ENCODE results near the gene KBTBD13. TPM values are rescaled to one million over a fixed set of nuclear protein-coding genes. Genes with fewer than 3 reads are reported as not detected.

KBTBD13 gene
- total RNA-seq, 1 donor from 2014 or later = not detected

DNA sequence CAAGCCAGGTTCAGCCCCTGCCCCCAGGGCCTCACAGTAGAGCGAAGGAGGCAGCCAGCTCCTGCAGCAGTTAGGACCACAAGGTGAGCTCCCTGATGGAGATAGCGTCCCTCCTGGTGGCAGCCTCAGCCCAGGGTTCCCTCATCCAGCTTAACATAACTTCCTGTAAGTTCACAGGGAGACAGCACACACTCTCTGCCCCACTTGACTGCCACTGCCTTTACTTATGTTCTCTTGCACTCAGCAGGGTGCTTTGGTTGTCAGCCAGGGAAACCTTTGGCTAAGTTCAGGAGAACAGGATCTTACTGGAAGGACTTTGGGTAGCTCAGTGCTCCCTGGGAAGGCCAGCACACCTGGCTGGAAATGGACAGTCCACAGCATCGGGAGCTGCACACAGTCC is 10.9 kb downstream of the KBTBD13 start:
- no peak overlapping the region for H3K4me2 ChIP-seq
- no peak for DNase-seq (ENCODE audit: low spot score)
- Mint-ChIP-seq H3K4me3 (no peak overlapping the region), H3K36me3 (no peaks in the 10 kb centered on the region), H3K4me1 (peaks cover 57% of the 10 kb centered on the region), H3K27me3 (ENCODE audit: insufficient read depth, low read depth) (peaks cover 13% of the 10 kb centered on the region), H3K27ac (peak overlapping the region; percentile 69), H3K9me3 (no peaks in the 10 kb centered on the region)
- peaks cover 39% of the 10 kb centered on the region for H3K27me3 ChIP-seq
- H3K9me3 ChIP-seq (ENCODE audit: low read depth) = no peaks in the 10 kb centered on the region
- no peaks in the 10 kb centered on the region for H3K36me3 ChIP-seq
- no peak overlapping the region for H3K27ac ChIP-seq
- peaks cover 52% of the 10 kb centered on the region for H3K4me1 ChIP-seq
- H4K20me1 ChIP-seq (ENCODE audit: low read depth) = peaks cover 31% of the 10 kb centered on the region
- no peak overlapping the region for H2AFZ ChIP-seq (replicated peaks)
- H3K9ac ChIP-seq = no peak overlapping the region
- H3F3A ChIP-seq (ENCODE audit: low read depth) = peaks cover 38% of the 10 kb centered on the region
- TF ChIP-seq, protein P1, sequence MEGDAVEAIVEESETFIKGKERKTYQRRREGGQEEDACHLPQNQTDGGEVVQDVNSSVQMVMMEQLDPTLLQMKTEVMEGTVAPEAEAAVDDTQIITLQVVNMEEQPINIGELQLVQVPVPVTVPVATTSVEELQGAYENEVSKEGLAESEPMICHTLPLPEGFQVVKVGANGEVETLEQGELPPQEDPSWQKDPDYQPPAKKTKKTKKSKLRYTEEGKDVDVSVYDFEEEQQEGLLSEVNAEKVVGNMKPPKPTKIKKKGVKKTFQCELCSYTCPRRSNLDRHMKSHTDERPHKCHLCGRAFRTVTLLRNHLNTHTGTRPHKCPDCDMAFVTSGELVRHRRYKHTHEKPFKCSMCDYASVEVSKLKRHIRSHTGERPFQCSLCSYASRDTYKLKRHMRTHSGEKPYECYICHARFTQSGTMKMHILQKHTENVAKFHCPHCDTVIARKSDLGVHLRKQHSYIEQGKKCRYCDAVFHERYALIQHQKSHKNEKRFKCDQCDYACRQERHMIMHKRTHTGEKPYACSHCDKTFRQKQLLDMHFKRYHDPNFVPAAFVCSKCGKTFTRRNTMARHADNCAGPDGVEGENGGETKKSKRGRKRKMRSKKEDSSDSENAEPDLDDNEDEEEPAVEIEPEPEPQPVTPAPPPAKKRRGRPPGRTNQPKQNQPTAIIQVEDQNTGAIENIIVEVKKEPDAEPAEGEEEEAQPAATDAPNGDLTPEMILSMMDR (IDR thresholded peaks at IDR 0.05) = no peak
- TF ChIP-seq EZH2phosphoT487 (IDR thresholded peaks at IDR 0.05) (no peak), EZH2 (IDR thresholded peaks at IDR 0.05) (no peak)
- no peak overlapping the region for H3K4me3 ChIP-seq
- H3K79me2 ChIP-seq (ENCODE audit: low read depth) = no peaks in the 10 kb centered on the region

DNA sequence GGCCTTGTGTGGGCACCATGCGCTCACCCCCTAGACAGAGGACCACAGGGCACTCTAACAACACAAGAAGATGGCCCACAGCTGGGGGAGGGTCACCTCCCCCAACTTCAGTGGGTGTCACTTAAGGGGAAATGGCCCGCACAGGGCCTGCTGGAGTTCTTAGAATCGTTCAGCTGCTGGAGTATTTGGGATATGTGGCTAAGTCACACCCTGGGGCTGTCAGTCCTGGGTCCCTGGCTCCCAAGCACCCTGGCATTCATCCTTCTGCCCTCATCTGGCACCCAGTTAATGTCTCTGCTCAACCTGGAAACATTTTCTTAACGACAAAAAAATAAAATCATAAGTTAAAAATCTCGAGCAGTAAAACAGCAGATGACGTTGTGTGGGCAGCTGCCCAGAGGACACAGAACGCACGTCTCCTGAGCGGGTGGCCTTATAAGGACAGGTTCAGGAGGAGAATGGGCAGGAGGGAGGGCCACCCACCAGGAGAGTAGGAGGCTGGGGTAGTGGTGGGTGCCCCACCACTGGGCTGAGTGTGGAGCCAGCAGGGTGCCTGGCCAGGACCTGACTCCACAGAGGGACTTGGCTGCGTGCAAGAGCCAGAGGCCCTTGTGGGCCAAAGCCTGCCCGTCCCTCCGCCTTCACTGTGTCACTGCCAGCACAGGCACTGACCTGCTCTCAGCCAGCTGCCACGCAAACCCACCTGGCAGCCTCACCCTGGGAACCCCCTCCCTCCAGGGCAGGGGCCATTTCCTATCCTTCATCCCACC is 11.5 kb downstream of the KBTBD13 start:
- TF ChIP-seq, protein P1 (IDR thresholded peaks at IDR 0.05) = no peak
- TF ChIP-seq EZH2phosphoT487 (IDR thresholded peaks at IDR 0.05) = no peak
- no peak for TF ChIP-seq EZH2 (IDR thresholded peaks at IDR 0.05)
- no peaks in the 10 kb centered on the region for H3K9me3 Mint-ChIP-seq
- Histone ChIP-seq H3K79me2 (ENCODE audit: low read depth) (no peaks in the 10 kb centered on the region), H3K9me3 (ENCODE audit: low read depth) (no peaks in the 10 kb centered on the region), H3F3A (ENCODE audit: low read depth) (peaks cover 32% of the 10 kb centered on the region), H3K4me2 (peak overlapping the region; percentile 34), H3K9ac (no peak overlapping the region), H3K4me3 (no peak overlapping the region), H2AFZ (replicated peaks) (no peak overlapping the region), H3K4me1 (peaks cover 45% of the 10 kb centered on the region), H4K20me1 (ENCODE audit: low read depth) (peaks cover 24% of the 10 kb centered on the region), H3K27me3 (peaks cover 34% of the 10 kb centered on the region), H3K36me3 (no peaks in the 10 kb centered on the region), H3K27ac (no peak overlapping the region)
- H3K4me3 Mint-ChIP-seq = no peak overlapping the region
- peaks cover 11% of the 10 kb centered on the region for H3K27me3 Mint-ChIP-seq (ENCODE audit: insufficient read depth, low read depth)
- H3K4me1 Mint-ChIP-seq = peaks cover 50% of the 10 kb centered on the region
- H3K27ac Mint-ChIP-seq = no peak overlapping the region
- H3K36me3 Mint-ChIP-seq = no peaks in the 10 kb centered on the region
- no peak for DNase-seq (ENCODE audit: low spot score)

DNA sequence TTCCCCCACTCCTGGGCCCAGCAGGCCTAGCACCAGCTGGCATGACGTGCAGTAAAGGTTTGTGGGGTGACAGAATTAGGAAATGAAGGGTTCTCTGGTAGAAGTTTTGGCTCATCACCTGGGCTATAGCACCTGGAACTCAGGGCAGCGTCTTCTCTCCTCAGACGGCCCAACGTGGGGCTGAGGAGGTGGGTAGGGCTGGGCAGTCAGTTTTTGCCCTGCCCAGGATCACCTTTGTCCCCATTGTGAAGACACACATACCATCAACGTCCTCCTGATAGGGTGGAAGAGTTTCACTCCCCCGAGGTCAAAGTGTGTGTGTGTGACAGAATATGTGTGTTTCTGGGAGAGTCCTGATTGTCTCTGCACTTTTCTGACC is 12.1 kb downstream of the KBTBD13 start:
- Histone ChIP-seq H2AFZ (replicated peaks) (no peak overlapping the region), H3K27ac (no peak overlapping the region), H3K9ac (no peak overlapping the region), H3K9me3 (ENCODE audit: low read depth) (no peaks in the 10 kb centered on the region), H3F3A (ENCODE audit: low read depth) (peaks cover 26% of the 10 kb centered on the region), H4K20me1 (ENCODE audit: low read depth) (peaks cover 19% of the 10 kb centered on the region), H3K36me3 (no peaks in the 10 kb centered on the region), H3K27me3 (peaks cover 34% of the 10 kb centered on the region), H3K4me1 (peaks cover 40% of the 10 kb centered on the region), H3K79me2 (ENCODE audit: low read depth) (no peaks in the 10 kb centered on the region), H3K4me3 (no peak overlapping the region), H3K4me2 (peak overlapping the region; percentile 34)
- Mint-ChIP-seq H3K27ac (no peak overlapping the region), H3K4me1 (peaks cover 45% of the 10 kb centered on the region), H3K9me3 (no peaks in the 10 kb centered on the region), H3K36me3 (no peaks in the 10 kb centered on the region), H3K4me3 (no peak overlapping the region), H3K27me3 (ENCODE audit: insufficient read depth, low read depth) (peaks cover 11% of the 10 kb centered on the region)
- TF ChIP-seq EZH2 (IDR thresholded peaks at IDR 0.05) = no peak
- TF ChIP-seq, protein P1 (IDR thresholded peaks at IDR 0.05) = no peak
- TF ChIP-seq EZH2phosphoT487 (IDR thresholded peaks at IDR 0.05) = no peak
- DNase-seq (ENCODE audit: low spot score) = no peak

Data from neural progenitor cell (in vitro differentiated cells).